GM19043 (cell line): ENCODE results near the gene ARID1A.

Experiments
- ATAC-seq: cut with Tn5 transposase; IDR thresholded peaks from one replicate; pipeline ENCODE4 v1.9.1; 2021; ENCODE audit warnings: low read depth; ENCODE audit not compliant: unreplicated experiment

The ARID1A gene

DNA sequence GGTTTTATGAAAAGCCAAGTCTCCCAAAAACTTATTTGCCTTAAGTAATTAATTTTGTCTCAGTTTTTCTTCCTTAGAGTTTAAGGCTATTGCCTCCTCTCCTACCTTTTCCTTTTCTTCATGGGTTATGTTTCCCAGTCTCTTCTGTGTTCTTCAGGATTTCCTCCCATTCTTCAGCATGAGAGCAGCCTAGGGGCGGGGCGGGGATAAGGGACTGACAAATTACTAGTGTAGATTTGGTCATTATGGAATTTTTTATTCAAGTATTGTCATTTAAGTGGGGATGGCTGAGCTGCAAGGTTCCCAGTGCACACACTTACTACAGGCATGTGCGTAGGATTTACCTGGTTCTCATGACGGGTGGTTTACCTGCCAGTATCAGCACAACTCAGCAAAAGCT is 56.7 kb downstream of the ARID1A start:
- ATAC-seq: no peak

DNA sequence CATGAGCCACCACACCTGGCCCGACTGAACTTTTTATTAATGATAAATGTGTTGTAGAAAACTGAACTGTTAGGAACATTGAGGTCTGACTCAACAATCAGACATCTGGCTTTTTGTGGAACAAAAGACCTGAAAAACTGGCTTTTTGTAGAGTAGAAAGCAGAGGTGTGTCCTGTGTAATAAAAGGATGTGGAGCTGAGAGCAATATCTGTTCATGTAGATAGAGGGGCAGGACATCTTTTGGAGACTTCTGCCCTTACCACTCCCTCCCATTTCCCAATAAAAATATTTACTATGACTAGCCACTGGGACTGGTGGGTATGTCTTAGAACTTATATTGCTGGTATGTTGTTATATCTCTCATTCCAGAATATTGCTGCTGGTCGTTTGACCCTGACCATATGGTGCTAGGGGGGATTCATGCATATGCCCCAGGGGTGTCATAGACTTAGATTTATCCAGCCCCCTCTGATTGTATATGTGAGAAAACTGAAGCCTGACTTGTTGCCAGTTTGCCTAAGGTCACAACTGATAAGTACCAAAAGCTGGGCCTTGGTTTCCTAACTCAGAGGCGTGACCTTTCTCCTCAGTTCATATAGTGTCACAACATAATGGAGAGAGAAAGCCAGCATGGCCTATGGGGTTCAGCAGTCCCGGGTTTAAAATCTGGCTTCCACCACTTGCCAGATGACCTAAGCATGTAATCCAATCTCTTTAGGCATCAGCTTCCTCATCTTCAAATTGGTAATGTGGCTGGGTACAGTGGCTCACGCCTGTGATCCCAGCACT is 58.5 kb downstream of the ARID1A start:
- no peak for ATAC-seq

DNA sequence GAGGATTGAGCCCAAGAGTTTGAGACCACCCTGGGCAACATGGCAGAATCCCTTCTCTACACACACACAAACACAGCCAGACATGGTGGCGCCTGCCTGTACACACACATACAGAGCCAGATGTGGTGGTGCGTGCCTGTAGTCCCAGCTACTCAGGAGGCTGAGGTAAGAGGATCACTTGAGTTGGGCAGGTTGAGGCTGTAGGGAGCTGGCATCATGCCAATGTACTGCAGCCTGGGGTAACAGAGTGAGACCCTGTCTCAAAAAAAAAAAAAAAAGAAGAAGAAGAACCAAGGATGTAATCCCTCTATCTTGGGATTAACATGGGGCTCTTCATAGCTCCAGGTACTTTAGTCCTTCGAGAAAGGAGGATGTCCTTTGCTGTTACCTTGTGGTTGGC is 62.5 kb downstream of the ARID1A start:
- no peak for ATAC-seq

DNA sequence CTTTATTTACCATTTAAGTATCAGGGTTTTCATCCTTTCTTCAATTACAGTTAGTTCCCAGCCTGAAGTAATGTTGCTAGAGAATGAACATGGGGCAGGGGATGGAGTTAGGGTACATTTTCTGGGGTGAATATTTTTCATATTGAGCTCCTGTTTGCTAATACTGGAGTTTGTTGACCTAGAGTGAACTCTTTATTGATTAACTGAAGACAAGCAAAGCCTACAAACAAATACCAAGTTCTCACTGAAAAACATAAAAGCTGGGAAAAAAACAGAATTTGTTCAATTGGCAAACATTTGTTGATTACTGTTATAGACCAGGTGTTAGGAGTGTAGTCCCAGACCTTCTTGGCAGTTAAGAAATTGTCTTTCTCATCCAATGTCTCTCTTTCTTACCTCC is 63.7 kb downstream of the ARID1A start:
- no peak for ATAC-seq

DNA sequence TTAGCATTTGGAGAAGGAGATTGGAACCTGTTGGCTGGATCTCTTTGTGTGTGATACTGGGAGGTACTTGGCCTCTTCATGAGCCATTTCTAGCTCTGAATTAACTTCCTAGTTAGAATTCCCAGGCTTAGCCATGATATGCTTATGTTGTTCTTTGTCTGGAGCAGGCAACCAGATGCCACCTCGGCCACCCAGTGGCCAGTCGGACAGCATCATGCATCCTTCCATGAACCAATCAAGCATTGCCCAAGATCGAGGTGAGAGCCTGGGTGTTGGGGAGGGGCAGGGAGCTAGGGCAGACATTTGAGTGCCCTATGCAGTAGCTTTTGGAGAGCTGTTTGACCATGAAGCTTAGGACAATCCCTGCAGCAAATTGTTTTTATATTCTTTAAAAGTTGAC is 65.4 kb downstream of the ARID1A start:
- no peak for ATAC-seq

DNA sequence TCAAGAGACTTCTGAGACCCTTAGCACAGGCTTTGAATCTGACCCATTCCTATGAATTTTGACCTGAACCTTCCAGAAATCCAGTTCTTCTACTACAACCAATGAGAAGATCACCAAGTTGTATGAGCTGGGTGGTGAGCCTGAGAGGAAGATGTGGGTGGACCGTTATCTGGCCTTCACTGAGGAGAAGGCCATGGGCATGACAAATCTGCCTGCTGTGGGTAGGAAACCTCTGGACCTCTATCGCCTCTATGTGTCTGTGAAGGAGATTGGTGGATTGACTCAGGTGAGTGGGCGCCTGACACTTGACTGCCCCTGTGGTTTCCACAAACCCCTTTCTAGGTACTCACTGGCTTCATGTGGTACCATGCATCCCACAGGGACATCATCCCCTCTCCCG is 71.9 kb downstream of the ARID1A start:
- no peak for ATAC-seq

DNA sequence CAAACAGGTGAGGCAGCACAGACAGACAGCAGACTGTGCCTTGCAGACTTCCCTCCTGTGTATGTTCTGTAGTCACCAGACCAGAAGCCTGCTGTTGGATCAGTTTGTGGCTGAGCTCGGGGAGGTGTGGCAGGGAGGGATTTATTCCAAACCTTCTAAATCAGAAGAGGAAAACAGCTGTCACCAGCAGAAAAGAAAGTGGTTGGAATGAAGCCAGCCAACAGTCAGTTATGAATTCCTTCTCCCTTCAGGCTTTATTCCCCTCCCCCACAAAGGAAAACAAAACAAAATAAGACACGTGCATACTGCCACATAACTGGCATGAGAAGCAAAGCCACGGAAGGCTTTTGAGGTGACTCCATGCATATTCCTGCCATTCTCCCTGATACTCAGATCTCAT is 72.9 kb downstream of the ARID1A start:
- no peak for ATAC-seq

DNA sequence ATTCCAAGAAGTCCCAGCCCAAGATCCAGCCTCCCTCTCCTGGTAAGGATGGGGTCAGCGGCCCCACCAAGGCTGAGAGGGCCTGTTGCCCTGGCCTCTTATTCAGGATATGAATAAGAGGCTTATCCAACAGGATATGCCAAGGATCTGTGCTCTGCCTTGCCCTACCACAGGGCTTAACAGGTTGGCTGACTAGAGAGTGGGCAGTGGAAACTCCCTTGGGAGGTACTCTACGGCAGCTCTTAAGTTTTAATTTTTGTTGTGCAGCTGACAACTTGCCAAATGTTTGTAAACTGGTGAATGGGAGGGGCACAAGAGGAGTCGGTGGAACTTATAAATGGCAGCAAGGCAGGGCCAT is 75.4 kb downstream of the ARID1A start:
- ATAC-seq: no peak

DNA sequence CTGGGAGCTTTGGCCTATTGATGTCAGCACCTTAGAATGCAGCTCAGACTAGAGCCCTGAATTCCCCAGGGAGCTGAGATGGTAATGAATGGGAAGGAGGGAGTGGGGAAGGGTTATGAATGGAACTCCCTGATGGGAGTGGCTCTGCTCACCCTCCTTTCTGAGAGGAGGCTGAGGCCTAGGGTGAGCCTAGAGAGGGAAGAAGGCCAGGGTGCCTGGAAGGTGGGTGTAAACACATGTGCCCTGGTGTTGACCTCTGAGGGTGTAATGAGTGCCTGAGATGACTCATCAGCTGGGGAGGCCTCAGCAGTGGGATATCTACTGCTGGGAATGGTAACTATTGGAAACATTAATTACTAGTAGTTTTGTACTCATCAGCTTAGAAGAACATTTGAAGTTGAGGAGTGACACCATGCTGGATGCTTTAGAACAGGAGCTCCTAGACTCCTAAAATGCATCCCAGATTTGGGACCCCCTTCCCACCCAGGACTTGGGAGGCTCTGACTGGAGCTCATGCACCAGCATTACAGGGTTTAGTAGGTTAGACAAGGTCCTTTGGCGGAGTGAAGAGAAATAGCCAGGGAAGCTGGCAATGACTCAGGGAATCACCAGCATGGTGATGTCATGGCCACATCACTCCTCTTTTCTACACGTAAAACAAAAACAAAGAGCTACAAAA is 76.0 kb downstream of the ARID1A start:
- ATAC-seq: no peak

DNA sequence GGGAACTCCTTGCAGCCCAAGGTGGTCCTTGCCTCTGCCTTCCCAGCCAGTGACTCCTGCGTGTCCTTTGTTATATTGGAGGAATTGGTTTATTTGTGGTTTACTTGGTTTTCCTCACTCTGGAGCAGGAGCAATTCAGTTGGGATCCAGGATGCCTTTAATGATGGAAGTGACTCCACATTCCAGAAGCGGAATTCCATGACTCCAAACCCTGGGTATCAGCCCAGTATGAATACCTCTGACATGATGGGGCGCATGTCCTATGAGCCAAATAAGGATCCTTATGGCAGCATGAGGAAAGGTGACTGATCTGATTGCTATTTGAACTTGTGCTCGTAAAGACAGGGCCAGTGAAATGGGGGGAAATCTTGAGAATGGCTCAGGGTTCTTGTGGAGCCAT is 76.9 kb downstream of the ARID1A start:
- ATAC-seq: no peak

DNA sequence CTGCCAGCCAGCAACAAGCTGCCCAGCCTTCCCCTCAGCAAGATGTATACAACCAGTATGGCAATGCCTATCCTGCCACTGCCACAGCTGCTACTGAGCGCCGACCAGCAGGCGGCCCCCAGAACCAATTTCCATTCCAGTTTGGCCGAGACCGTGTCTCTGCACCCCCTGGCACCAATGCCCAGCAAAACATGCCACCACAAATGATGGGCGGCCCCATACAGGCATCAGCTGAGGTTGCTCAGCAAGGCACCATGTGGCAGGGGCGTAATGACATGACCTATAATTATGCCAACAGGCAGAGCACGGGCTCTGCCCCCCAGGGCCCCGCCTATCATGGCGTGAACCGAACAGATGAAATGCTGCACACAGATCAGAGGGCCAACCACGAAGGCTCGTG is 78.6 kb downstream of the ARID1A start:
- ATAC-seq: no peak

DNA sequence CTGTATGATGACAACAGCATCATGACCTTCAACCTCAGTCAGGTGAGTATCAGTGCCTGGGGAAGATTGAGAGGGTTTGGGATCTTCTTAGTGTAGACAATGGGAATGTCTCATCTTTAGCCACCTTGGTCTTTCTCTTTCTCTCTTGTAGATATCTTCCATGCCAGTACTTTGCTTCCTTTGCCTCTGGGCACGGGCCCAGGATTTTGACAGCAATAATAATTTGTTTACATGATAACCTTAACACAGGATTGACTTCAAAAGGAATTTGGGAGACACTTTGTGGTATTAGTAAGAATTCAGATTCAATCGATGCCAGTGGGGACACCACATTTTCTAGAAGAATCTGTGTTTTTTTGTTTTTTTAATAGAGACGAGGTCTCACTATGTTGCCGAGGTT is 79.9 kb downstream of the ARID1A start:
- ATAC-seq: no peak

DNA sequence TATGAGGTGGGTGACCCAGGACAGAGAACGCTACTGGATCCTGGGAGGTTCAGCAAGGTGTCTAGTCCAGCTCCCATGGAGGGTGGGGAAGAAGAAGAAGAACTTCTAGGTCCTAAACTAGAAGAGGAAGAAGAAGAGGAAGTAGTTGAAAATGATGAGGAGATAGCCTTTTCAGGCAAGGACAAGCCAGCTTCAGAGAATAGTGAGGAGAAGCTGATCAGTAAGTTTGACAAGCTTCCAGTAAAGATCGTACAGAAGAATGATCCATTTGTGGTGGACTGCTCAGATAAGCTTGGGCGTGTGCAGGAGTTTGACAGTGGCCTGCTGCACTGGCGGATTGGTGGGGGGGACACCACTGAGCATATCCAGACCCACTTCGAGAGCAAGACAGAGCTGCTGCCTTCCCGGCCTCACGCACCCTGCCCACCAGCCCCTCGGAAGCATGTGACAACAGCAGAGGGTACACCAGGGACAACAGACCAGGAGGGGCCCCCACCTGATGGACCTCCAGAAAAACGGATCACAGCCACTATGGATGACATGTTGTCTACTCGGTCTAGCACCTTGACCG is 83.4 kb downstream of the ARID1A start:
- no peak for ATAC-seq

DNA sequence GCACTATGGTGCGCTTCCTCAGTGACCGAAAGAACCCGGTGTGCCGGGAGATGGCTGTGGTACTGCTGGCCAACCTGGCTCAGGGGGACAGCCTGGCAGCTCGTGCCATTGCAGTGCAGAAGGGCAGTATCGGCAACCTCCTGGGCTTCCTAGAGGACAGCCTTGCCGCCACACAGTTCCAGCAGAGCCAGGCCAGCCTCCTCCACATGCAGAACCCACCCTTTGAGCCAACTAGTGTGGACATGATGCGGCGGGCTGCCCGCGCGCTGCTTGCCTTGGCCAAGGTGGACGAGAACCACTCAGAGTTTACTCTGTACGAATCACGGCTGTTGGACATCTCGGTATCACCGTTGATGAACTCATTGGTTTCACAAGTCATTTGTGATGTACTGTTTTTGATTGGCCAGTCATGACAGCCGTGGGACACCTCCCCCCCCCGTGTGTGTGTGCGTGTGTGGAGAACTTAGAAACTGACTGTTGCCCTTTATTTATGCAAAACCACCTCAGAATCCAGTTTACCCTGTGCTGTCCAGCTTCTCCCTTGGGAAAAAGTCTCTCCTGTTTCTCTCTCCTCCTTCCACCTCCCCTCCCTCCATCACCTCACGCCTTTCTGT is 84.6 kb downstream of the ARID1A start:
- ATAC-seq: no peak

DNA sequence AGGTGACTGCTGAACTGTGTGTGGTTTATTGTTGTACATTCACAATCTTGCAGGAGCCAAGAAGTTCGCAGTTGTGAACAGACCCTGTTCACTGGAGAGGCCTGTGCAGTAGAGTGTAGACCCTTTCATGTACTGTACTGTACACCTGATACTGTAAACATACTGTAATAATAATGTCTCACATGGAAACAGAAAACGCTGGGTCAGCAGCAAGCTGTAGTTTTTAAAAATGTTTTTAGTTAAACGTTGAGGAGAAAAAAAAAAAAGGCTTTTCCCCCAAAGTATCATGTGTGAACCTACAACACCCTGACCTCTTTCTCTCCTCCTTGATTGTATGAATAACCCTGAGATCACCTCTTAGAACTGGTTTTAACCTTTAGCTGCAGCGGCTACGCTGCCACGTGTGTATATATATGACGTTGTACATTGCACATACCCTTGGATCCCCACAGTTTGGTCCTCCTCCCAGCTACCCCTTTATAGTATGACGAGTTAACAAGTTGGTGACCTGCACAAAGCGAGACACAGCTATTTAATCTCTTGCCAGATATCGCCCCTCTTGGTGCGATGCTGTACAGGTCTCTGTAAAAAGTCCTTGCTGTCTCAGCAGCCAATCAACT is 85.5 kb downstream of the ARID1A start:
- no peak for ATAC-seq

DNA sequence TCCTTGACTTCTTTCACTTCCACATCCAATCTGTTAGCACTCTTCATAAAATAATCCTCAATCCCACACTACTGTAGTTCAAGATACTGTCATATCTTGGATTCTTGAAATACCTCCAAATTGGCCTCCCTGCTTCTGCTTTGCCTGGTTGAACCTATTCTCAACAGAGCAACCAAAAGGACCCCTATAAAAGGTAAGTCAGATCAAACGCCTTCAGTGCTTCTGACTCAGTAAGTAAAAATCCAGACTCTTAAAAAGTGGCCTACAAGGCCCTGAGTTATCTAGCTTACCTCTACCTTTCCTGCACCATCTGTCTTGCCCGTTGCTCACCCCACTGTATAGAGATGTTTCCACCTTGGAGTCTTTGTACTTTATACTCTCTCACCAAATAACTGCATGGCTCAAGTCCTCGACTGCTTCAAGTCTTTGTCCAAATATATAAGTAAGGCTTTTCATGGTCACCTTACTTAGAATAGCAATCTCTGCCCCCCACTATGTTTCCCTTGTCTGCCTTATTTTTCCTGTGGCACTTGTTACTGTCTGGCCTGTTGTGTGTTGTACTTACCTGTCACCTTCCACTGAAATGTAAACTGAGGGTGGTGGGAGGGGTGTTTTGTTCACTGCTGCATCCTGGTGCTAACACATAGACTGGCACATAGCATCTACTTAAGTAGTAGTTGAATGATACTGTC is 86.9 kb downstream of the ARID1A start:
- ATAC-seq: no peak

DNA sequence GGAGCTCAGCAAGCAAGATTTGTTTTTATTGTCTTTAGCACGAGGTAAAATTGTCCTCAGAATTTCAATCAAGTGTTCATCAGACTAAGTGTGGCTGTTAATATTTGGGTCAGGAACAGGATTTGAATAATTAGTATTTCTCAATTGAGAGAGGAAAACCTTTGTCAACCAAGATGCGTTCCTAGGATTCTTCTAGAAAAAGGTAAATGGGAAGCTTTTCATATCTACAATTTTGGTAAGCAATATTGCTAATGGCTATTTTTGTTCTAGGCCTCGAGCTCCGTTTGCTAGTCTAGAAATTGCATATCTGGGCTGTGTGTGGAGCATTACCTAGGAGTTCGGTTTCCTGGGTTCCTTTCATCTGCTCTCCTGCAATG is 87.8 kb downstream of the ARID1A start:
- no peak for ATAC-seq

DNA sequence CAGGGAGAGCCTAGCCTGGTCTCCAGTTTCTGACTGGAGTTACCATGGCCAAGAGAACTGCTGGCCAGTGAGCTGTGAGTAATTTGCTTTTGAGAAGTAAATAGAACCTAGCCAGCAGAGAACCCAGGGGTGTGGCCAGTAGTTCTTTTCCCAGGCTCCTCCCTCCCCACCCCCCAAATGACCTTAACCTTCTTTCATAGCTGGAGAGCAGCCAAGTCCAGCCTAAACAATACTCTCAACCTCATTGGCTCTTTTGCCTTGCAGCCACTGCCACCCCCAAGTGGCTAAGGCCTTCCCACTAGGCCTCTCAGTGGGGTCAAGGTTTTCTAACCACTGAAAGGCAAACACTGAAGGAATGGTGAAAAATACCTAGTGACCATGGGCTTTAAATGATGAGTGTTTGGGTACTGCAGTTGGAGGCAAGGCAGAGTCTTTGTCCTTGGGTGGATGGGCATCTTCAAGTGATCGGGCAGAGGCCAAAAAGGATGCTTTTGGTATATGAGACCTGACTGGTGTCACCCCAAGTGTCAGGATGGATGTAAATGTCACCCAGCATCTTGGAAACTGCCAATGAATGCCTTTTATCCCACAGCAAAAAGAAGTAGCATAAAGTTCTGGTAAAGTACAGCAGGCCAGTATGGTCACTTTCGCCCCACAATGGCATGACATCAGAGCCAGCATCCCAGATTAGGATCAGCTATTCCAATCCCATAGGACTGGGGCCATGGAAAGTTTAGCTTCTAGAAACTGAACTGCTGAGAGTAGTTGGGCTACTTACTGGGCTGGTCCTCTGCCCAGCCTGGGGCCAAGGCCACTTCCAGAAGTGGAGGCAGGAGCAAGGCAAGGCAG is 88.4 kb downstream of the ARID1A start:
- ATAC-seq: no peak

DNA sequence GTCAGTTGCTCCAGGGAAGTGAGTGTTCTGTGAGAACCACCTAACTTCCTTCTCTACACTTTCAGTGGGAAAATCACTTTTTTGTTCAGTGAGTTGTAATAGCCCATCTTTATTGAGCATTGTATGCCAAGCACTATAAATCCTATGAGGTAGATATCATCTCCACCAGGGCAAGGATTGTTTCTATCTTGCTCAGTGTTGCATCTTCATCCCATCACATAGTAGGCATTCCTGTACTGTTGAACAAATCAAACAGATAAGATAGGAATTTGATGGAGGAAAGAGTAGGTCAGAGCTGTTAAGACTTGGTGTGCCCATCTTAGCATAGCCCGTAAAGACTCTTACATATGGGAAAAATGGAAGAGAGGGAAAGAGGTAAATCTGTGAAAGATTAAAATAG is 89.1 kb downstream of the ARID1A start:
- ATAC-seq: no peak
